ENCODE data around the gene PTPRA. TPM values are rescaled to one million over a fixed set of nuclear protein-coding genes. Genes with fewer than 3 reads are reported as not detected.
A peak's percentile ranks its signal among the peaks of the same experiment; 100 is the strongest.
"Not testable (repeated sequence)": the region's sequence is repeated elsewhere in the genome, so short reads cannot be mapped to it uniquely, and the experiment has no call there.

The PTPRA gene
- total RNA-seq: 86.5 and 88.7 TPM in 2 replicates
- long read RNA-seq, partial matches to known transcripts: 7 of 12 reads
- long read RNA-seq, other reads (novel, unspliced or antisense): 3 of 12 reads

- H3K27me3 Mint-ChIP-seq (ENCODE audit: low read depth): peaks cover 13% of the 10 kb centered on the region
- H3K9me3 Mint-ChIP-seq: no peaks in the 10 kb centered on the region
- peak within 1 kb of the TSS; percentile 94 for H3K4me3 Mint-ChIP-seq
Observed at GRCh38 chr20:2873010-2873746, at the start of gene PTPRA. PTPRA (plus strand) TSS chr20:2873481; CDS start chr20:2964278, 90,797 bp downstream.

GRCh38 chr20:2825761-2826160 is 47.5 kb upstream of the PTPRA start:
- no peak overlapping the region for H3K27ac Mint-ChIP-seq (ENCODE audit: unreplicated experiment)
- DNase-seq (ENCODE audit: low read depth, low spot score): no peak
- no peak overlapping the region for H3K4me3 Mint-ChIP-seq
- no peaks in the 10 kb centered on the region for H3K36me3 Mint-ChIP-seq (ENCODE audit: low read depth)
- H3K9me3 Mint-ChIP-seq: no peaks in the 10 kb centered on the region
- TF ChIP-seq CTCF (conservative IDR thresholded peaks at IDR 0.05): no peak
- H3K27me3 Mint-ChIP-seq (ENCODE audit: low read depth): peaks cover 50% of the 10 kb centered on the region
- H3K4me1 Mint-ChIP-seq: no peaks in the 10 kb centered on the region

More at GRCh38 chr20:2873010-2873746, at the start of gene PTPRA:
- peak; percentile 12 for TF ChIP-seq CTCF (conservative IDR thresholded peaks at IDR 0.05)
- H3K4me1 Mint-ChIP-seq: peaks cover 62% of the 10 kb centered on the region
- H3K27ac Mint-ChIP-seq (ENCODE audit: unreplicated experiment): peak within 1 kb of the TSS; percentile 92
- peak; percentile 86 for DNase-seq (ENCODE audit: low read depth, low spot score)
- H3K36me3 Mint-ChIP-seq (ENCODE audit: low read depth): no peaks in the 10 kb centered on the region

GRCh38 chr20:2826655-2827054 is 46.6 kb upstream of the PTPRA start:
- Mint-ChIP-seq H3K4me1 (peaks cover under 1% of the 10 kb centered on the region), H3K36me3 (ENCODE audit: low read depth) (no peaks in the 10 kb centered on the region), H3K4me3 (no peak overlapping the region), H3K9me3 (no peaks in the 10 kb centered on the region), H3K27me3 (ENCODE audit: low read depth) (peaks cover 47% of the 10 kb centered on the region), H3K27ac (ENCODE audit: unreplicated experiment) (no peak overlapping the region)
- TF ChIP-seq CTCF (conservative IDR thresholded peaks at IDR 0.05): no peak
- DNase-seq (ENCODE audit: low read depth, low spot score): no peak

GRCh38 chr20:2829376-2829775 is 43.9 kb upstream of the PTPRA start:
- peaks cover 4% of the 10 kb centered on the region for H3K4me1 Mint-ChIP-seq
- H3K36me3 Mint-ChIP-seq (ENCODE audit: low read depth): no peaks in the 10 kb centered on the region
- no peaks in the 10 kb centered on the region for H3K9me3 Mint-ChIP-seq
- H3K27me3 Mint-ChIP-seq (ENCODE audit: low read depth): peaks cover 41% of the 10 kb centered on the region
- no peak overlapping the region for H3K27ac Mint-ChIP-seq (ENCODE audit: unreplicated experiment)
- no peak for TF ChIP-seq CTCF (conservative IDR thresholded peaks at IDR 0.05)
- DNase-seq (ENCODE audit: low read depth, low spot score): no peak
- H3K4me3 Mint-ChIP-seq: no peak overlapping the region

GRCh38 chr20:2831206-2831605 is 42.1 kb upstream of the PTPRA start:
- peaks cover 35% of the 10 kb centered on the region for H3K27me3 Mint-ChIP-seq (ENCODE audit: low read depth)
- not testable (repeated sequence) for H3K27ac Mint-ChIP-seq (ENCODE audit: unreplicated experiment); H3K4me1 Mint-ChIP-seq; H3K9me3 Mint-ChIP-seq; H3K4me3 Mint-ChIP-seq; DNase-seq (ENCODE audit: low read depth, low spot score); H3K36me3 Mint-ChIP-seq (ENCODE audit: low read depth)

GRCh38 chr20:2833761-2834160 is 39.5 kb upstream of the PTPRA start:
- H3K27ac Mint-ChIP-seq (ENCODE audit: unreplicated experiment): no peak overlapping the region
- no peak for DNase-seq (ENCODE audit: low read depth, low spot score)
- peaks cover 4% of the 10 kb centered on the region for H3K4me1 Mint-ChIP-seq
- H3K36me3 Mint-ChIP-seq (ENCODE audit: low read depth): peaks cover 22% of the 10 kb centered on the region
- peaks cover 10% of the 10 kb centered on the region for H3K27me3 Mint-ChIP-seq (ENCODE audit: low read depth)
- H3K4me3 Mint-ChIP-seq: no peak overlapping the region
- H3K9me3 Mint-ChIP-seq: no peaks in the 10 kb centered on the region
- TF ChIP-seq CTCF (conservative IDR thresholded peaks at IDR 0.05): no peak
